C4-2B (cell line): ENCODE data around the gene RAP1GAP.

Source experiments
- CTCF ChIP-seq: fragments of 450-650 bp; conservative IDR thresholded peaks from 2 replicates; pipeline ENCODE4 v1.5.1; 2017; ENCODE audit warnings: mild to moderate bottlenecking
- ZFX ChIP-seq: fragments of 450-650 bp; IDR thresholded peaks from 2 replicates; pipeline ENCODE4 v1.6.1; 2017

GRCh38 chr1:21577324-21577723 lies 91.8 kb downstream of the RAP1GAP start:
- TF ChIP-seq CTCF, result no peak
- TF ChIP-seq ZFX, result no peak
